Smooth muscle cell (in vitro differentiated cells): ENCODE data around the gene SFMBT2. TPM values are rescaled to one million over a fixed set of nuclear protein-coding genes. Genes with fewer than 3 reads are reported as not detected.

Experiments used
- DNase-seq: peaks from one replicate; lab custom pipeline; 2025; ENCODE audit not compliant: unreplicated experiment; lab: John Stamatoyannopoulos, UW
- H2AFZ ChIP-seq: fragments of 200-600 bp; sonication (generic); 2 replicates; pipeline ENCODE4 v1.6.0; 2016; ENCODE audit warnings: antibody characterized with exemption, low read depth, mild to moderate bottlenecking
- H3F3A ChIP-seq: fragments of 200-600 bp; sonication (generic); 2 replicates; pipeline ENCODE4 v1.6.0; 2017; ENCODE audit warnings: antibody characterized with exemption, low read depth
- H3K27ac ChIP-seq: fragments of 200-600 bp; sonication (generic); 2 replicates; pipeline ENCODE4 v1.5.1; 2016; ENCODE audit warnings: low read depth, mild to moderate bottlenecking
- H3K27me3 ChIP-seq: fragments of 200-600 bp; sonication (generic); 2 replicates; pipeline ENCODE4 v1.6.1; 2016; ENCODE audit warnings: low read depth, mild to moderate bottlenecking
- H3K36me3 ChIP-seq: fragments of 200-600 bp; sonication (generic); 2 replicates; pipeline ENCODE4 v1.5.1; 2016; ENCODE audit warnings: low read depth
- H3K4me1 ChIP-seq: fragments of 200-600 bp; sonication (generic); 2 replicates; pipeline ENCODE4 v1.5.1; 2016; ENCODE audit warnings: low read depth
- H3K4me2 ChIP-seq: fragments of 200-600 bp; sonication (generic); 2 replicates; pipeline ENCODE4 v1.6.0; 2016; ENCODE audit warnings: mild to moderate bottlenecking
- H3K4me3 ChIP-seq: fragments of 200-600 bp; sonication (generic); 2 replicates; pipeline ENCODE4 v1.5.1; 2016; ENCODE audit warnings: mild to moderate bottlenecking
- H3K79me2 ChIP-seq: fragments of 200-600 bp; sonication (generic); 2 replicates; pipeline ENCODE4 v1.6.0; 2016; ENCODE audit warnings: low read depth, mild to moderate bottlenecking
- H3K9ac ChIP-seq: fragments of 200-600 bp; sonication (generic); 2 replicates; pipeline ENCODE4 v1.6.0; 2016; ENCODE audit warnings: low read depth
- H3K9me3 ChIP-seq: fragments of 200-600 bp; sonication (generic); replicated peaks from 2 replicates; pipeline ENCODE4 v1.5.1; 2016; ENCODE audit warnings: low read depth
- H4K20me1 ChIP-seq: fragments of 200-600 bp; sonication (generic); 2 replicates; pipeline ENCODE4 v1.6.0; 2016; ENCODE audit warnings: low read depth
- WGBS: methylation state at CpG from one replicate; pipeline ENCODE4 v1.1.7; 2016; ENCODE audit warnings: low lambda C conversion rate; 5-methylcytosine and 5-hydroxymethylcytosine counted together
- polyA plus RNA-seq: library from polyadenylated mRNA; unstranded; fragments of >200 nt; fragmentation: Nextera tagmentation; extraction: Ambion mirVana; gene quantifications from 2 replicates; pipeline ENCODE4 v1.2.1, GENCODE V29; 2016
- total RNA-seq: library from RNA; depleted of rRNA; stranded (reverse); fragments of >200 nt; gene quantifications from 2 replicates; pipeline ENCODE4 v1.2.3, GENCODE V29; 2014
- TF ChIP-seq, protein P1 (sequence below): fragments of 200-600 bp; sonication (generic); IDR thresholded peaks from 2 replicates; pipeline ENCODE4 v1.5.1; 2017; ENCODE audit warnings: borderline replicate concordance, mild to moderate bottlenecking, antibody characterized with exemption; ENCODE audit not compliant: insufficient read depth, poor library complexity, severe bottlenecking

The SFMBT2 gene
- total and polyA plus RNA-seq, 2 experiments from 2014 or later, result 0.90 to 1.4 TPM

DNA sequence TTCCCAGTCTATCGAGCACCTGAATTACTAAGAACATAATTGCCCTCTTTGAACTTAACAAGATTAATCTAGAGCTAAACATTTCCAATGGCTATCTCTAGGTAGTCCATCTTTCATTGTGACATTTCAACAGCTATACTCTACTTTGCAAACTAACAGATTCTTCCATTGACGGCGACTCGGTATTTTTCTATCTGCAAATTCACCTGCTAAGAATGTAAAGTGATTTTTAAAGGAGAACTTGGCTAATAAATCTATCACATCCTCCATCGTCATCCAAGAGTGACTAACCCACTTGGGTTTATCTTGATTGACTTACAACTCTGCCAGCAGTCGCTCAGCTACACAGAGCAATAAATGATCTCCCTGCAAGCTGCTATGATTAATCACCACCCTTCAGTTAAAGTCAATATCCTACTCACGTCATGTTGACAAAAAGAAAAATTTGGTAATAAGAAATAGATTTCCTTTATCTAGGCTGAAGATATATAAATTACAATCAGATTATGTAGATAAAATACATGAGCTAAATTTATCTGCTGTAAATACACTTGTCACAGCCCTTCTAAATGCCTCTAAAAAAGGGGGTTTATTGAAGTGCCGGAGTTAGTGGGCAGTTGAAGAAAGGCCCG lies 99.5 kb downstream of the SFMBT2 start:
- Histone ChIP-seq H3K4me2 (no peak overlapping the region), H3K4me3 (no peak overlapping the region), H2AFZ (no peak overlapping the region), H3K27me3 (no peaks in the 10 kb centered on the region), H3K79me2 (no peaks in the 10 kb centered on the region), H4K20me1 (no peaks in the 10 kb centered on the region), H3K9ac (no peak overlapping the region), H3K36me3 (no peaks in the 10 kb centered on the region), H3F3A (no peaks in the 10 kb centered on the region), H3K4me1 (no peaks in the 10 kb centered on the region), H3K9me3 (no peaks in the 10 kb centered on the region), H3K27ac (no peak overlapping the region)
- TF ChIP-seq, protein P1, sequence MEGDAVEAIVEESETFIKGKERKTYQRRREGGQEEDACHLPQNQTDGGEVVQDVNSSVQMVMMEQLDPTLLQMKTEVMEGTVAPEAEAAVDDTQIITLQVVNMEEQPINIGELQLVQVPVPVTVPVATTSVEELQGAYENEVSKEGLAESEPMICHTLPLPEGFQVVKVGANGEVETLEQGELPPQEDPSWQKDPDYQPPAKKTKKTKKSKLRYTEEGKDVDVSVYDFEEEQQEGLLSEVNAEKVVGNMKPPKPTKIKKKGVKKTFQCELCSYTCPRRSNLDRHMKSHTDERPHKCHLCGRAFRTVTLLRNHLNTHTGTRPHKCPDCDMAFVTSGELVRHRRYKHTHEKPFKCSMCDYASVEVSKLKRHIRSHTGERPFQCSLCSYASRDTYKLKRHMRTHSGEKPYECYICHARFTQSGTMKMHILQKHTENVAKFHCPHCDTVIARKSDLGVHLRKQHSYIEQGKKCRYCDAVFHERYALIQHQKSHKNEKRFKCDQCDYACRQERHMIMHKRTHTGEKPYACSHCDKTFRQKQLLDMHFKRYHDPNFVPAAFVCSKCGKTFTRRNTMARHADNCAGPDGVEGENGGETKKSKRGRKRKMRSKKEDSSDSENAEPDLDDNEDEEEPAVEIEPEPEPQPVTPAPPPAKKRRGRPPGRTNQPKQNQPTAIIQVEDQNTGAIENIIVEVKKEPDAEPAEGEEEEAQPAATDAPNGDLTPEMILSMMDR, result no peak
- no peak for DNase-seq
- 65% methylated on average over 9 of the region's 9 CpGs for WGBS

DNA sequence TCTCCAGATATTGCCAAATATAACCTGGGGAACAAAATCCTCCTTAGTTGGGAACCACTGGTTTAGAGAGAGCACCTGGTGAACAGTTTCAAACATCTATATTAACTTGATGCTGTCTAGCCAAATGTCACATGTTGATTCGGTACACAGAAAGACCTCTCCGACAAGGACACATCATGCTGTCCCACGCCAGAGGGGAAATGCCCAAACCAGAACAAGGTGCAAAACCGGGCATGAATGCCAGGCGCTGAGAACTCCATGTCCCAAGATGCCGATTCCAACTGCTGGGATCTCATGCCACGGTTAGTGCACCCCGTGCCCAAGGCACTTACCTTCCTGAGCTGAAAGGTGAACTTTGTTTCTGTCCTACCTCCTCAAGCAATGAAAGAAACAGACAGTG lies 100.8 kb downstream of the SFMBT2 start:
- TF ChIP-seq, protein P1, result no peak
- 94% methylated on average over 8 of the region's 8 CpGs for WGBS
- Histone ChIP-seq H3K79me2 (no peaks in the 10 kb centered on the region), H3K4me3 (no peak overlapping the region), H4K20me1 (no peaks in the 10 kb centered on the region), H3K9me3 (no peaks in the 10 kb centered on the region), H3K27ac (no peak overlapping the region), H3K4me1 (no peaks in the 10 kb centered on the region), H3K4me2 (no peak overlapping the region), H3F3A (no peaks in the 10 kb centered on the region), H2AFZ (no peak overlapping the region), H3K27me3 (no peaks in the 10 kb centered on the region), H3K9ac (no peak overlapping the region), H3K36me3 (no peaks in the 10 kb centered on the region)
- no peak for DNase-seq

DNA sequence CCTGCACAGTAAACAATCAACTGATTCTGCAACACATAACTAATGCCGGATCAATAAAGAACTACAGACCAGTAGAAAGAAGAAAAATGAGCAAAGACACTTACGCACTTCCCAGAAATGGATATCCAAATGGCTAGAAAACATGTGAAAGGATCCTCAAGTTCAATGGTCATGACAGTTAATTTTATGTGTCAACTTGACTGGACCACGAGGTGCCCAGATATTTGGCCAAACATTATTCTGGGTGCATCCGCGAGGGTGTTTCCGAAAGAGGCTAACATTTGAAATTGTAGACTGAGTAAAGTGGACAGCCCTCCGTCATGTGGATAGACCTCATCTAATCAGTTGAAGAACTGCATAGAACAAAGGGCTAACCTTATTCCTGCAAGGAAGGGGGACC lies 102.0 kb downstream of the SFMBT2 start:
- H3F3A ChIP-seq, result no peaks in the 10 kb centered on the region
- no peak for DNase-seq
- no peaks in the 10 kb centered on the region for H4K20me1 ChIP-seq
- H3K9me3 ChIP-seq, result no peaks in the 10 kb centered on the region
- H3K9ac ChIP-seq, result no peak overlapping the region
- 97% methylated on average over 7 of the region's 7 CpGs for WGBS
- no peaks in the 10 kb centered on the region for H3K4me1 ChIP-seq
- H3K27me3 ChIP-seq, result no peaks in the 10 kb centered on the region
- no peak overlapping the region for H3K4me2 ChIP-seq
- TF ChIP-seq, protein P1, result no peak
- no peak overlapping the region for H3K27ac ChIP-seq
- no peak overlapping the region for H2AFZ ChIP-seq
- no peaks in the 10 kb centered on the region for H3K36me3 ChIP-seq
- no peaks in the 10 kb centered on the region for H3K79me2 ChIP-seq
- no peak overlapping the region for H3K4me3 ChIP-seq

DNA sequence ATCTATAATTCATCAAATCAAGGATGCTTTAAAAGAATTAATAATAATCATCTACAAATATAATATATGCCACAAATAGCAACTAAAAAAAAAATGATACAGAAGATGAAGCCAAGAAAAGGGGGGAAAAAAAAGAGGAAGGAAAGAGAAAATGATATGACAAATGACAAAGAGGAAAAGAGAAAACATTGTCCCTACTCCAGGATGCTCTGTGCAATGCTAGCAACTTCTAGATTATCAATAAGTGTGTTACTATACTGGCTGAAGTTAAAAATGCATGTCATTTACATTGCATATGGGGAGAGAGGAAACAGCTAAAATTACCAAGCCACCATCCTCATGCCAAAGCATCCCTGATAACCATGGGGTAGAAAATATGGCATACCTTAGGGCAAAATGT lies 104.2 kb downstream of the SFMBT2 start:
- no peak overlapping the region for H3K27ac ChIP-seq
- TF ChIP-seq, protein P1, result no peak
- H3F3A ChIP-seq, result no peaks in the 10 kb centered on the region
- H3K9ac ChIP-seq, result no peak overlapping the region
- no peaks in the 10 kb centered on the region for H3K9me3 ChIP-seq
- no peaks in the 10 kb centered on the region for H3K4me1 ChIP-seq
- H3K79me2 ChIP-seq, result no peaks in the 10 kb centered on the region
- no peak overlapping the region for H3K4me3 ChIP-seq
- H2AFZ ChIP-seq, result no peak overlapping the region
- no peaks in the 10 kb centered on the region for H3K27me3 ChIP-seq
- no peaks in the 10 kb centered on the region for H3K36me3 ChIP-seq
- no peak for DNase-seq
- no peak overlapping the region for H3K4me2 ChIP-seq
- no peaks in the 10 kb centered on the region for H4K20me1 ChIP-seq
